ENCODE results near the gene PRKG2.

- TF ChIP-seq EZH2 (IDR thresholded peaks at IDR 0.05; ENCODE audit: borderline replicate concordance) (no peak), CTCF (IDR thresholded peaks at IDR 0.05; ENCODE audit: poor library complexity) (no peak)
Observed at GRCh38 chr4:81065446-81065845, 149.6 kb downstream of the PRKG2 start.
